DND-41 (cell line): ENCODE measurements around the gene CAPN12.

Experiments used
- ATAC-seq: fragments of 200-7000 bp; cut with Tn5 transposase; 3 replicates; pipeline ENCODE4 v1.9.1; 2021; ENCODE audit warnings: low read depth; ENCODE audit not compliant: insufficient read depth
- DNase-seq: peaks from one replicate; pipeline ENCODE4 v3.0.0-alpha.2; 2020
- H2AFZ ChIP-seq: 2 replicates; pipeline ENCODE4 v1.6.0; 2012; ENCODE audit warnings: low read depth, low read length
- H3K27ac ChIP-seq: 2 replicates; pipeline ENCODE4 v1.5.1; 2012; ENCODE audit warnings: low read length, inconsistent platforms
- H3K27me3 ChIP-seq: fragments of 200-600 bp; sonication (generic); 2 replicates; pipeline ENCODE4 v1.6.0; 2012; ENCODE audit warnings: low read length, mild to moderate bottlenecking, inconsistent platforms; ENCODE audit not compliant: insufficient read depth, poor library complexity
- H3K36me3 ChIP-seq: 2 replicates; pipeline ENCODE4 v1.5.1; 2012; ENCODE audit warnings: low read length, inconsistent platforms; ENCODE audit not compliant: insufficient read depth
- H3K4me1 ChIP-seq: 2 replicates; pipeline ENCODE4 v1.5.1; 2012; ENCODE audit warnings: mild to moderate bottlenecking, low read length; ENCODE audit not compliant: insufficient read depth
- H3K4me2 ChIP-seq: 2 replicates; pipeline ENCODE4 v1.6.0; 2012; ENCODE audit warnings: mild to moderate bottlenecking, moderate library complexity, low read length, inconsistent platforms; ENCODE audit not compliant: insufficient read depth
- H3K4me3 ChIP-seq, 2 experiments: fragments of 200-600 bp in 1 of 2; shearing (Covaris generic) in 1 of 2; 2 replicates each; pipeline ENCODE4 v1.5.1; 2012 to 2016; ENCODE audit warnings: inconsistent platforms in 2 of 2, low read length in 2 of 2, mild to moderate bottlenecking in 2 of 2, low read depth in 1 of 2, moderate library complexity in 1 of 2
- H3K79me2 ChIP-seq: 2 replicates; pipeline ENCODE4 v1.6.0; 2012; ENCODE audit warnings: low read length, inconsistent platforms; ENCODE audit not compliant: insufficient read depth
- H3K9ac ChIP-seq: 2 replicates; pipeline ENCODE4 v1.6.0; 2012; ENCODE audit warnings: low read depth, mild to moderate bottlenecking, inconsistent platforms, low read length, moderate library complexity
- H3K9me3 ChIP-seq: 2 replicates; pipeline ENCODE4 v1.5.1; 2012; ENCODE audit warnings: low read length, moderate library complexity, mild to moderate bottlenecking, inconsistent platforms; ENCODE audit not compliant: insufficient read depth, severe bottlenecking
- H4K20me1 ChIP-seq: 2 replicates; pipeline ENCODE4 v1.6.0; 2012; ENCODE audit warnings: low read length; ENCODE audit not compliant: insufficient read depth
- CTCF ChIP-seq: IDR thresholded peaks from 2 replicates; pipeline ENCODE4 v1.5.1; 2012; ENCODE audit warnings: borderline replicate concordance, low read length, moderate library complexity, mild to moderate bottlenecking; ENCODE audit not compliant: poor library complexity, severe bottlenecking; ENCODE audit errors: extremely low read depth
- EZH2 ChIP-seq: IDR thresholded peaks from 3 replicates; pipeline ENCODE4 v1.6.1; 2012; ENCODE audit warnings: borderline replicate concordance, low read depth, mild to moderate bottlenecking, moderate library complexity, low read length, inconsistent platforms; ENCODE audit not compliant: severe bottlenecking

The CAPN12 gene

GRCh38 chr19:38705197-38706019 is 38.9 kb downstream of the CAPN12 start:
- ATAC-seq, result no peak
- Histone ChIP-seq H3K4me2 (no peak overlapping the region), H2AFZ (no peak overlapping the region), H4K20me1 (peaks cover 17% of the 10 kb centered on the region), H3K9ac (no peak overlapping the region), H3K27ac (no peak overlapping the region), H3K36me3 (peaks cover 98% of the 10 kb centered on the region), H3K4me3 (no peak overlapping the region), H3K79me2 (no peaks in the 10 kb centered on the region), H3K4me1 (no peaks in the 10 kb centered on the region), H3K9me3 (no peaks in the 10 kb centered on the region), H3K27me3 (no peaks in the 10 kb centered on the region)
- TF ChIP-seq EZH2 (no peak), CTCF (no peak)
- DNase-seq, result no peak

GRCh38 chr19:38704488-38705026 is 39.7 kb downstream of the CAPN12 start:
- peaks cover 26% of the 10 kb centered on the region for H4K20me1 ChIP-seq
- TF ChIP-seq EZH2, result no peak
- TF ChIP-seq CTCF, result no peak
- no peak overlapping the region for H2AFZ ChIP-seq
- no peaks in the 10 kb centered on the region for H3K9me3 ChIP-seq
- no peaks in the 10 kb centered on the region for H3K4me1 ChIP-seq
- peaks cover 97% of the 10 kb centered on the region for H3K36me3 ChIP-seq
- H3K4me2 ChIP-seq, result no peak overlapping the region
- H3K27ac ChIP-seq, result no peak overlapping the region
- DNase-seq (no peak), ATAC-seq (no peak)
- H3K9ac ChIP-seq, result no peak overlapping the region
- H3K27me3 ChIP-seq, result no peaks in the 10 kb centered on the region
- H3K4me3 ChIP-seq, result no peak overlapping the region
- H3K79me2 ChIP-seq, result peaks cover 5% of the 10 kb centered on the region; the same call in 1 of the 2 replicates

DNA sequence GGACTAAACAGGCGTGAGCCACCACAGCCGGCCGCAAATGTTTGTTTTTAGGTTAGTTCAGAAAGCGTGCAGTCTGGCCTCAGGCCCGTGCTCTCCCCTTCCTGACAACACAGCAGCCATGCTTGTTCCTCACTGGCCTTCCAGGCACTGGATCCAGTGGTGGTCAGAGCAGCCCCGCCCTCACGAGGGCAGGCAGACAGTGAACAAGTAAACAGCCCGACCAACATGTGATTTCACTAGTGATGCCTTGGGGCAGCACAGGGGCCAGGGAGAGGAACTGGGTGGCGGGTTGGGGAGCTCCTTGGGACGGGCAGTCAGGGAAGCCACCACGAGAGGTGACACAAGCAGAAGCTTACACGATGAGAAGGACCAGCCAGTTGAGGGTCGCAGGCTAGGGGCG is 40.8 kb downstream of the CAPN12 start:
- no peaks in the 10 kb centered on the region for H3K9me3 ChIP-seq
- no peak overlapping the region for H3K9ac ChIP-seq
- no peaks in the 10 kb centered on the region for H3K27me3 ChIP-seq
- H3K79me2 ChIP-seq, result peaks cover 14% of the 10 kb centered on the region
- no peaks in the 10 kb centered on the region for H3K4me1 ChIP-seq
- no peak overlapping the region for H2AFZ ChIP-seq
- DNase-seq (no peak), ATAC-seq (no peak)
- no peak overlapping the region for H3K27ac ChIP-seq
- peaks cover 35% of the 10 kb centered on the region for H4K20me1 ChIP-seq
- peaks cover 87% of the 10 kb centered on the region for H3K36me3 ChIP-seq
- TF ChIP-seq EZH2 (no peak), CTCF (no peak)
- H3K4me3 ChIP-seq, result no peak overlapping the region
- no peak overlapping the region for H3K4me2 ChIP-seq
